Cardiac muscle cell (in vitro differentiated cells and primary cell): ENCODE measurements around the gene CNTNAP3B. TPM values are rescaled to one million over a fixed set of nuclear protein-coding genes. Genes with fewer than 3 reads are reported as not detected.
"Not testable (repeated sequence)": the region's sequence is repeated elsewhere in the genome, so short reads cannot be mapped to it uniquely, and the experiment has no call there.

Experiments used
- DNase-seq, 2 donors: peaks; one replicate each; pipeline versions ENCODE4 v3.0.0 to v3.0.0-alpha.2; 2010 to 2017; ENCODE audit warnings: low read depth in 1 of 2, low spot score in 1 of 2
- H3K27ac ChIP-seq: fragments of 200-600 bp; sonication (generic); 2 replicates; pipeline ENCODE4 v1.5.1; 2016
- H3K27me3 ChIP-seq: fragments of 200-600 bp; sonication (generic); 2 replicates; pipeline ENCODE4 v1.6.0; 2016; ENCODE audit warnings: control low read depth
- H3K36me3 ChIP-seq: fragments of 200-600 bp; sonication (generic); 2 replicates; pipeline ENCODE4 v1.5.1; 2016; ENCODE audit warnings: control low read depth
- H3K4me1 ChIP-seq: fragments of 200-600 bp; sonication (generic); 2 replicates; pipeline ENCODE4 v1.8.1; 2017; ENCODE audit warnings: low read depth, mild to moderate bottlenecking, mixed run types
- H3K4me3 ChIP-seq: fragments of 200-600 bp; sonication (generic); 2 replicates; pipeline ENCODE4 v1.5.1; 2016; ENCODE audit warnings: mild to moderate bottlenecking
- H3K9me3 ChIP-seq: fragments of 200-600 bp; sonication (generic); 2 replicates; pipeline ENCODE4 v1.5.1; 2017; ENCODE audit warnings: low read depth, mild to moderate bottlenecking, control low read depth
- polyA plus RNA-seq: library from polyadenylated mRNA; unstranded; fragments of >200 nt; fragmentation: Nextera tagmentation; extraction: Ambion mirVana; gene quantifications from 2 replicates; pipeline ENCODE4 v1.2.1, GENCODE V29; 2016
- total RNA-seq: library from RNA; depleted of rRNA; stranded (reverse); fragments of >200 nt; gene quantifications from 2 replicates; pipeline ENCODE4 v1.2.3, GENCODE V29; 2016
- TF ChIP-seq, protein P1 (sequence below): IDR thresholded peaks from 2 replicates; pipeline ENCODE4 v1.5.1; 2012; ENCODE audit warnings: low read depth, mild to moderate bottlenecking, low read length

Gene CNTNAP3B
- total RNA-seq (0.66 and 0.88 TPM in 2 replicates), polyA plus RNA-seq (1.4 and 2.0 TPM in 2 replicates)

DNA sequence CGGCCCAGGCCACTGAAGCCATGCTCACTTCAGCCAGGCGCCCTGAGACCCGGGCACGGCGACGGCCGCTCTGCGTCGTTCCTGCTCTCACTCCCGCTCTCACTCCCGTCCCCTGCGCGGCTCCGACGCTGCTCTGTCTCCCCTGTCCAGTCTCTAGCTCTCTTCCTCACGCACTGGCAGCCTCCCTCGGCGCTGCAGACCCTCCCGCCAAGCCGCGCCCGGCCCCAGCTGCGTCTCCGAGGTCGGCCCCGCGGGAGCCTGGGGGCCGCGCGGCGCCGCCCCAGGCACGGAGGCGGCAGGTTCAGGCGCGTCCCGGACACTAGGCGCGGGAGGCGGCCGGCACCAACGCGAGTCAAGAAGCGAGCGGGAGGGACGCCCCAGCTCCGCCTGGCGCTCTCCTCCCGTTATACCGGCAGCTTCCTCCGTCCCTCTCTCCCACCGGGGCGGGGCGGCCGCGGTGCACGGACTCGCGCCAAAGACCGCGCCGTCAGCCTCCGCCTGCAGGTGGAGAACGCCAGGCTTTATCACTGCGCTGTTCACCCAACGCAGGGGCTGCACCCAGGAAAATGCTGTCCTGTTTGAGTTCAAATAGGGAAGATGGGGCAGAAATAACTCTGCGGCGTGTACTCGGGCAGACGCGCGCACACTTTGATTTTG, at the start of gene CNTNAP3B:
Gene CNTNAP3B (minus strand): TSS at position 354 of the 657 bp plus-strand sequence. CDS start 332 bp downstream, at position 22.
- not testable (repeated sequence) for H3K27me3 ChIP-seq, H3K36me3 ChIP-seq, H3K9me3 ChIP-seq, H3K27ac ChIP-seq, H3K4me1 ChIP-seq
- DNase-seq = peak; percentile 2
- H3K4me3 ChIP-seq = peak within 1 kb of the TSS; percentile 29

DNA sequence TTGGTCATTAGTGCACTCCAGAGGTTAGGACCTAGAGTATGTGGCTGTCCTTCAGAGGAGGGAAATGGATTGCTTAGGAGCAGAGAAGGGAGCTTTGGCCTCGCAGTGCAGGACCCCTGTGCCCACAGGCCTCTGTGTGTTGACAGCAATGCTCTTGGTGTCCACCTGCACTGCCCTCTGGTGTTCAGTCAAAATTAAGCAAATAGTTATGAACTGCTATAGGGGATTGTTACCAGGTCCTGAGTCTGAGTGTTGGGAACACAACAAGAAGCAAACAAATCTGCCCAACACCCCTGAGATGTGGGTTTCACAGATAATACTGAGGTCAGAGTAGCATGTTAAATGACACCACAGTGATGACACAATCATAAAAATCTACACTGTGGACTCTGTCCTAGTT, 31.1 kb upstream of the CNTNAP3B start:
- not testable (repeated sequence) for H3K27ac ChIP-seq, H3K27me3 ChIP-seq, H3K36me3 ChIP-seq, H3K4me3 ChIP-seq, H3K4me1 ChIP-seq, H3K9me3 ChIP-seq
- TF ChIP-seq, protein P1, sequence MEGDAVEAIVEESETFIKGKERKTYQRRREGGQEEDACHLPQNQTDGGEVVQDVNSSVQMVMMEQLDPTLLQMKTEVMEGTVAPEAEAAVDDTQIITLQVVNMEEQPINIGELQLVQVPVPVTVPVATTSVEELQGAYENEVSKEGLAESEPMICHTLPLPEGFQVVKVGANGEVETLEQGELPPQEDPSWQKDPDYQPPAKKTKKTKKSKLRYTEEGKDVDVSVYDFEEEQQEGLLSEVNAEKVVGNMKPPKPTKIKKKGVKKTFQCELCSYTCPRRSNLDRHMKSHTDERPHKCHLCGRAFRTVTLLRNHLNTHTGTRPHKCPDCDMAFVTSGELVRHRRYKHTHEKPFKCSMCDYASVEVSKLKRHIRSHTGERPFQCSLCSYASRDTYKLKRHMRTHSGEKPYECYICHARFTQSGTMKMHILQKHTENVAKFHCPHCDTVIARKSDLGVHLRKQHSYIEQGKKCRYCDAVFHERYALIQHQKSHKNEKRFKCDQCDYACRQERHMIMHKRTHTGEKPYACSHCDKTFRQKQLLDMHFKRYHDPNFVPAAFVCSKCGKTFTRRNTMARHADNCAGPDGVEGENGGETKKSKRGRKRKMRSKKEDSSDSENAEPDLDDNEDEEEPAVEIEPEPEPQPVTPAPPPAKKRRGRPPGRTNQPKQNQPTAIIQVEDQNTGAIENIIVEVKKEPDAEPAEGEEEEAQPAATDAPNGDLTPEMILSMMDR = peak; percentile 8
- peak; percentile 1 to 25 for DNase-seq

DNA sequence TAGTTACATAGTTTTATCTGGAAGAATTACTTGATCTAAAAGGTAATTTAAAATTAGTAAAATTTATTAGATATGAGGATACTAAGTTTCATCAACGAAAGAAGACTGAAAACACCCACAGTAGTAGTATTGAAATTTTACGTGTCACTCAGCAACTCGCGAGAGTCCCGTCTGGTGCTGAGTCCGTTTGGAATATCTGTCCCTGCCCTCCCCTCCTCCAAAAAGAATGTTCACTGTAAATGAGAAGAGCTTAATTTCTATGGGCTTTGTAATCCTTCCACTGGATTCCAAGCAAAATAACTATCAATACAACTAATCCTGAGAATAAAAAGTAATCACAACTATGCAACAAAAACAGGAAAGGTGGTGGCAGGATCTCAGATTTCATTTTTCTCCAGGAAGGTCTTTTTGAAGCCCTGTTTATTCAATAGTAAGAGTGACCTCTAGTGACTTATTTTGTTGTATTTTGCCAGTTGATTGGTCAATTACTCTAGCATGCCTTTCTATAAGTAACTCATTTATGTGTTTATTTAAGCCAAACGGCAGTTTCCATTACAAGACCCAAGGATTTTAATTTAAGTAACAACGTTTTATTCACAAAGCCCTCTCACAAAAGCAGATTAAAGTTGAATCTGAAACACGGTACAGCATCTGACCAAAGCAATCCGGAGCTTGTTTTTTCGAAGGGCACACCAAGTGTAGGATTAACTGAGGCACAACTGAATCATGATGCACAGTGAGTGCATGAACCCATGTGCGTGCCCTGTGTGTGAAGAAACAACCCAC, 2.0 kb downstream of the CNTNAP3B start:
- DNase-seq = peak in 1 of 2 donors; percentile 28
- not testable (repeated sequence) for H3K36me3 ChIP-seq, H3K4me3 ChIP-seq, H3K9me3 ChIP-seq, H3K4me1 ChIP-seq, H3K27me3 ChIP-seq, H3K27ac ChIP-seq

DNA sequence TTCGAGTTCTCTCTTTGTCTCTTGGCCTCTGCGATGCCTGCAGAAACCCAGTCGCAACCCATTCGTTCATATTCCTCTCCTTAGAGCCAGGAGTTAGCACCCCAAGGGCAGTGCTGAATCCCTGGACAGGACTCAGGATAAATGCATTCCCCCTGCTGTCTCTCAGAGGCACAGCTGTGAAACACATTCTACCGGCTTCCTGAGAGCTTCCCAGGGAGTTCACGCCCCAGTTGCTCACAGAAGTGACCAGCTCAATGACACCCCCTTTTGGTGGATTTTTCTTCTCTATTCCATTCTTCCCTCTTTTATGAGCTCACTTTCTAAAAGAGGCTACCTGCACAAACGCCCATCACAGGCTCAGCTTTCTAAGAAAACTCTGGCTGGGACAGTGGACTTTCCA, 8.2 kb downstream of the CNTNAP3B start:
- not testable (repeated sequence) for H3K27me3 ChIP-seq, H3K4me1 ChIP-seq, H3K4me3 ChIP-seq, H3K36me3 ChIP-seq, H3K27ac ChIP-seq, H3K9me3 ChIP-seq
- DNase-seq = peak in 1 of 2 donors; percentile 14

DNA sequence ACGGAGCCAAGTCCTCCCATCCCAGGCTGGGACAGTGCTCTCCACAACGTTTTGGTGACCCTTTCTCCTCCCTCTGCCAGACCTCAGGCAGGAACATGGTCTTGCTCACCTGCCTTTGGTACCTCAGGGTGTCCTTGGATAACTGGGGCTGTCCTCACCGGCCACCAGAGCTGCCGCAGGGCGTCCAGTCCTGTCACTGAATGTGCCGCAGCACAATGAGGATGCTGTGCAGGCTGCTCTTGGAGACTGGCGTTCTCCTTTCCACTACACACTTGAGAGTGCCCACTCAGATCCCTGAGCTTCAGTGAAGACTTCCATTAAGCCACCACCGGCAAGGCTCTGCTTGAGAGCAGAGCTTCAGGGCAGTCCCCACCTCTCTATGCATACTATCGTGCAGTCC, 33.3 kb downstream of the CNTNAP3B start:
- H3K27ac ChIP-seq, H3K4me1 ChIP-seq, H3K36me3 ChIP-seq, H3K9me3 ChIP-seq, DNase-seq, H3K4me3 ChIP-seq, H3K27me3 ChIP-seq: not testable (repeated sequence)

DNA sequence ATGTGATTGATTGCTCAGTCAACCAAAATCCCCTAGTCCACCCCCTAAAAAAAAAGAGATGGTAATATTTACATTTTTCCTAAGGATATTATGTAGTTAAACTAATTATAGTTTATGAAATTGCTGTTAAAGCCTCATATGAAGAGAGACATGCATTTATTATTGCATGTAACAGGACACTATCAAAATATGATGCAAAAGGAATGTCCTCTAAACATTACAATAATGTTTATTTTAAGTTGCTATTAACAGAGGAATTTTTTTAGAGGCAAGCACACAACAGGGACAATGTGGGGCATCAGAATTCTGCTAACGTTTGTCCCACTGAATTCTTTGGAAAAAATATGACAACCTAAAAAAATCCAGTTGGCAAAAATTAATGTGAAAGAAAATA, 44.7 kb downstream of the CNTNAP3B start:
- not testable (repeated sequence) for H3K36me3 ChIP-seq, H3K9me3 ChIP-seq, H3K4me1 ChIP-seq, DNase-seq, H3K27me3 ChIP-seq, H3K27ac ChIP-seq, H3K4me3 ChIP-seq

DNA sequence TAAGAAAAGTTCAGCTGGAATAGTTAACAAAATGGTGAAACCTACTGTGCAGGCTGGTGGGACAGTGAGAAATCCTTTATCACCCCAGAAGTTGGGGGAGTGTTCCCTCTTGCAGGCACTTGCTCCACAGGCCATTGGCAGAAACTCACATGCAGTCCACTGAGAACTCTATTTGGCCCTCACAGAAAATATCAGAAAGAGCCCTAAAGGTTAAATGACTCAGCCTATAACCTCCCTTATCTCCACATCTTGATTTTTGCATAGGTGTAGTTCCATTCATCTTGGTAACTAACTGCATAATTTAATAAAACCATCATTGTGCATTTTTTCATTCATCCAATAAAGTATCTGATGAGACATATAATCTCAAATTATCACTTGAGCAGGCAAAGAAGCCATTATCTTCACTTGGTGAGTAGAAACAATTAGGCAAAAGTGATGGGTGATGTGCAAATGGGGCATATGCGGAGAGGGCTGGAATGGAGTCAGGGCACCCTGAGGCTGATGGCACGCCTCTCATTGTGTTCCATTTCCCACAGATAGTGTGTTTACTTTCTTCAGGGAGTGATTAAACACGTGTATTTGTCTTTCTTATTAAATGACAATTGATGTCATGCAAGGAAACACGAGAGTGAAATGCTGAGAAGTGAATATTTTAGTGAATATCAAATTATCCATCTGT, 45.2 kb downstream of the CNTNAP3B start:
- not testable (repeated sequence) for H3K9me3 ChIP-seq, H3K36me3 ChIP-seq, H3K27me3 ChIP-seq, DNase-seq, H3K4me3 ChIP-seq, H3K27ac ChIP-seq, H3K4me1 ChIP-seq

DNA sequence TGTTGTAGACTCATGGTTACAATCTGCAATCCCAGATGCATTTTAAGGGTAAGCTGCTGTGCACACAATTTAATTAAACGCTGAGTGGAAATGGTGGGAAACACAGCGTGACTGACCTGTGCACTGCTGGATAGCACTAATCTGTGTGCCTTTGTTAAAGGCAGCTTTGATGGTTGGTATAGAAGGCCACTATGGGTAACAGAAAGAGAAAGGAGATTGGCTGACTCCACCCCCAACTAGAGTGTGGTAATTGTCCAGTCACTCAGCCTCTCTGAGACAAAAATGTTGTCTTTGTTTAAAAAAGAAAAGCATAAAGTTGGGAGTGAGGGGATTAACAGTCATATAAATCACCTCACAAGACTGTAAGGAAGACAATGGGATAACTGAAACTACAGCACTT, 48.9 kb downstream of the CNTNAP3B start:
- H3K36me3 ChIP-seq, H3K9me3 ChIP-seq, H3K4me3 ChIP-seq, H3K4me1 ChIP-seq, H3K27me3 ChIP-seq, H3K27ac ChIP-seq: not testable (repeated sequence)
- peak in 1 of 2 donors; percentile 2 for DNase-seq

DNA sequence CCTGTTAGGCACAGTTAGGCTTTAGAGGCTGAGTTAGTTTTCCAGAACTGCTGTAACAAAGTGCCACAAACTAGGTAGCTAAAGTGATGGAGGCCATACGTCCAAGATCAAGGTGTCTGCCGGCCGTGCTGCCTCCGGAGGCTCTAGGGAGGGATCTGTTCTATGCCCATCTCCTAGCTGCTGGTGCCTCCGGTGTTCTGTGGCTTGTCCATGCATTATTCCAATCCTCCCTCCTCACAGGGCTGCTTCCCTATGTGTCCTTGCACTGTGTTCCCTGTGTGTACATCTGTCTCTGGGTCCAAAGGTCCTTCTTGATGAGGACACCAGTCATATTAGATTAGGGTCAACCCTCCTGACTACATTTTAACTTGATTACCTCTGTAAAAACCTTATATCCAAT, 54.4 kb downstream of the CNTNAP3B start:
- H3K36me3 ChIP-seq, DNase-seq, H3K27ac ChIP-seq, H3K9me3 ChIP-seq, H3K4me1 ChIP-seq, H3K4me3 ChIP-seq, H3K27me3 ChIP-seq: not testable (repeated sequence)

DNA sequence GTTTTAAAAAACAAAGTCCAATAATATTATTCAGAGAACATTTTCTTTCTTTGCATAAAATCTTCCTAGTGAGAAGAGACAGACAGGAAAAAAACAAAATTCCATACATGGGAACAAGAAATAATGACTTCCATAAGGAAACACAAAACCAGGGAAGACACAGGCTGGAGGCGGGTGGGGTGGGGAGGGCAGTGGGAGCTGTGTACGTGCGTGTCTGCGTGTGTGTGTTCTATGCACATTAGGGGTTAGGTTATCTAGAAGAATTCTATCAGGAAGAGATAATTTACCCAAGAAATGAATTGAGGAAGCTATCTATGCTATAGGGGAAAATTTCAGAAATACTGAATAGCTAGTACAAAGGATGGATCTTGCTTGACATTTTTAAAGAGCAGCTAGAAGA, 58.2 kb downstream of the CNTNAP3B start:
- not testable (repeated sequence) for H3K27me3 ChIP-seq, H3K9me3 ChIP-seq, H3K27ac ChIP-seq, H3K36me3 ChIP-seq, H3K4me1 ChIP-seq, DNase-seq, H3K4me3 ChIP-seq

DNA sequence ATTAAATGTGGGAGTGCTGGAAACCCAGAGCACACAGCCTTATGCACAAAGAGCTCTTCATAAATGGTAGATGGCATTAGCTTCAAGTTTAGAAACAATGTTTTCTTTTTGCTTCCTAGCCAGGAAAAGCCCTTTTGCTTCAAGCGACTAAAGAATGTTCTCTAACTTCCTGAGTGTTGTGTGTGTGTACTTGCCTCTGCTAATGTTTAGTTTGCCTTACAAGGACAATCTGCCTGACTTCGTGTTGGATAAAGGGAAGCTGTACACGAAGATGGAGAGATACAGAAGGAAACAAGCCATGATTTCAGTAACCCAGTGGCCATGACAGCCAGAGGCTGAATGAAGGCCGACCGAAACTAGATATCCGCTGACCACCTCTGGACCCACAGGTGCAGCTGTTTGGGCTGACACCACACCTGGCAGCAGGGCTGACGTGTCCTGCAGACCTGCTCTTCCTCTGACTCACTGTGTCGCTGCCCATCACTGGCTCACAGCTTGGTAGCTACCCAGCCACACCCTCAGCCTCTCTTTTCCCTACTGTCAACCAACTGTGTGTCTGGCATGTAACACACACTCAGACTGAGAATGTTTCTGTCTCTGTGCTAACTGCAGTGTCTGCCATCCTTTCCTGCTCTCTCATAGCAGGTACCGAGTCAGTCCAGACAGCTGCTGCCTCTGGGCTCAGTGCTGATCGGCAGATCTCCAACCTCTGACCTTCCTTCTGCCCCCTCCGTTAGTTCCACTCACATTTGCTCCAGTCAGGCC, 59.0 kb downstream of the CNTNAP3B start:
- H3K27me3 ChIP-seq, H3K4me3 ChIP-seq, H3K4me1 ChIP-seq, H3K27ac ChIP-seq, H3K36me3 ChIP-seq, DNase-seq, H3K9me3 ChIP-seq: not testable (repeated sequence)

DNA sequence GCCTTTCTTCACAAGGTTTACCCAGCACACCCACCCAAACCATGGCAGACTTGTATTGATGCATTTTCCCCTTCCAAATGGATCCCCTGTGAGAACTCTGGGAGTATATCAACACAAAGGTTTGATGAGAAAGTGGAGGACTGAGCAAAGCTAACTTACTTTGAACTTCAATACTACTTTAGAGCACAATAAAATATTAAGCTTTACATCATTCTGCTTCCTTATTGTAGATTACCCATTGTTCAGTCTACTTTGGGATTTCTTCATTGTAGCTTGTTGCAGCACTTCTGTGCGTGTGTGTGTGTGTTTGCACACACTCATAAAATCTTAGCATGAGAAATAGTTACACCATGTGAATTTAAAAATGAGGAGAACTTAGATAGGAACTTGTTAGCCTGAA, 75.4 kb downstream of the CNTNAP3B start:
- not testable (repeated sequence) for H3K27me3 ChIP-seq, H3K9me3 ChIP-seq, DNase-seq, H3K36me3 ChIP-seq, H3K4me1 ChIP-seq, H3K4me3 ChIP-seq, H3K27ac ChIP-seq
